Mesenchymal stem cell (in vitro differentiated cells and primary cell): Measurements from ENCODE around the gene COL8A2.

Experiments used
- DNase-seq: peaks from one replicate; pipeline ENCODE4 v3.0.0-alpha.2; 2013
- H2AFZ ChIP-seq: one replicate; pipeline ENCODE4 v1.6.1; 2013; ENCODE audit warnings: low read depth, mild to moderate bottlenecking, control low read depth, inconsistent platforms, low read length, moderate library complexity
- H2AK5ac ChIP-seq: 2 replicates; pipeline ENCODE4 v1.6.1; 2013; ENCODE audit warnings: low read length, moderate library complexity, mild to moderate bottlenecking, inconsistent platforms; ENCODE audit not compliant: severe bottlenecking
- H2BK120ac ChIP-seq: one replicate; pipeline ENCODE4 v1.6.1; 2013; ENCODE audit warnings: low read depth, mild to moderate bottlenecking, inconsistent platforms, low read length, moderate library complexity
- H2BK12ac ChIP-seq, 2 experiments: one replicate each; pipeline ENCODE4 v1.6.1; 2013; ENCODE audit warnings: inconsistent platforms in 2 of 2, low read length in 2 of 2, mild to moderate bottlenecking in 2 of 2, moderate library complexity in 2 of 2, control low read depth in 1 of 2
- H2BK15ac ChIP-seq: one replicate; pipeline ENCODE4 v1.6.1; 2013; ENCODE audit warnings: mild to moderate bottlenecking, low read depth, inconsistent platforms; ENCODE audit not compliant: poor library complexity, severe bottlenecking
- H2BK5ac ChIP-seq: 2 replicates; pipeline ENCODE4 v1.6.1; 2013; ENCODE audit warnings: low read depth, mild to moderate bottlenecking, low read length, control low read depth, inconsistent platforms; ENCODE audit not compliant: poor library complexity, severe bottlenecking
- H3K14ac ChIP-seq, 2 experiments: one replicate each; pipeline ENCODE4 v1.6.1; 2013; ENCODE audit warnings: inconsistent platforms in 2 of 2, low read length in 2 of 2, control low read depth in 1 of 2, mild to moderate bottlenecking in 1 of 2, moderate library complexity in 1 of 2
- H3K18ac ChIP-seq, 2 experiments: one replicate each; pipeline ENCODE4 v1.6.1; 2013; ENCODE audit warnings: inconsistent platforms in 2 of 2, low read length in 2 of 2, control low read depth in 1 of 2, low read depth in 1 of 2, mild to moderate bottlenecking in 1 of 2
- H3K23ac ChIP-seq, 2 experiments: one replicate each; pipeline ENCODE4 v1.6.1; 2013; ENCODE audit warnings: inconsistent platforms in 2 of 2, low read length in 2 of 2, mild to moderate bottlenecking in 2 of 2, moderate library complexity in 2 of 2, control low read depth in 1 of 2
- H3K27ac ChIP-seq: 2 replicates; pipeline ENCODE4 v1.5.1; 2013; ENCODE audit warnings: mild to moderate bottlenecking, moderate library complexity, low read length, control low read depth, inconsistent platforms; ENCODE audit not compliant: poor library complexity, severe bottlenecking
- H3K27me3 ChIP-seq, 2 experiments: 2 replicates each; pipeline versions ENCODE4 v1.6.1 to v1.7.0; 2013; ENCODE audit warnings: low read length in 2 of 2, mild to moderate bottlenecking in 2 of 2, moderate library complexity in 2 of 2, control low read depth in 1 of 2, inconsistent platforms in 1 of 2; ENCODE audit not compliant: control insufficient read depth in 1 of 2, insufficient read depth in 1 of 2
- H3K36me3 ChIP-seq, 2 experiments: 2 replicates each; pipeline versions ENCODE4 v1.6.1 to v1.7.0; 2013; ENCODE audit warnings: low read length in 2 of 2, control low read depth in 1 of 2, inconsistent platforms in 1 of 2, low read depth in 1 of 2, mild to moderate bottlenecking in 1 of 2; ENCODE audit not compliant: insufficient read depth in 2 of 2, control insufficient read depth in 1 of 2
- H3K4ac ChIP-seq, 2 experiments: one replicate each; pipeline ENCODE4 v1.6.1; 2013; ENCODE audit warnings: inconsistent platforms in 2 of 2, low read length in 2 of 2, mild to moderate bottlenecking in 2 of 2, moderate library complexity in 2 of 2, control low read depth in 1 of 2, low read depth in 1 of 2
- H3K4me1 ChIP-seq: 2 replicates; pipeline ENCODE4 v1.6.1; 2013; ENCODE audit warnings: low read depth, low read length, control low read depth; ENCODE audit not compliant: control insufficient read depth, insufficient read depth
- H3K4me2 ChIP-seq: 2 replicates; pipeline ENCODE4 v1.6.1; 2013; ENCODE audit warnings: low read length, mild to moderate bottlenecking, inconsistent platforms; ENCODE audit not compliant: poor library complexity, severe bottlenecking
- H3K4me3 ChIP-seq, 2 experiments: 2 replicates each; pipeline versions ENCODE4 v1.5.1 to v1.7.0; 2013; ENCODE audit warnings: low read length in 2 of 2, mild to moderate bottlenecking in 2 of 2, control low read depth in 1 of 2, low read depth in 1 of 2; ENCODE audit not compliant: insufficient read depth in 1 of 2
- H3K79me1 ChIP-seq: replicated peaks from 2 replicates; pipeline ENCODE4 v1.6.1; 2013; ENCODE audit warnings: mild to moderate bottlenecking, control low read depth, low read length, inconsistent platforms; ENCODE audit not compliant: poor library complexity, severe bottlenecking
- H3K9ac ChIP-seq: 2 replicates; pipeline ENCODE4 v1.7.0; 2013; ENCODE audit warnings: mild to moderate bottlenecking, low read length, moderate library complexity
- H3K9me3 ChIP-seq: 2 replicates; pipeline ENCODE4 v1.7.0; 2013; ENCODE audit warnings: mild to moderate bottlenecking, low read length; ENCODE audit not compliant: control insufficient read depth
- H4K8ac ChIP-seq: one replicate; pipeline ENCODE4 v1.6.1; 2013; ENCODE audit warnings: inconsistent platforms, mild to moderate bottlenecking, low read length, moderate library complexity
- H4K91ac ChIP-seq: one replicate; pipeline ENCODE4 v1.6.1; 2013; ENCODE audit warnings: mild to moderate bottlenecking, low read length, inconsistent platforms
- WGBS: methylation state at CpG from one replicate; pipeline ENCODE4 v1.1.7; 2013; ENCODE audit warnings: mixed read lengths; 5-methylcytosine and 5-hydroxymethylcytosine counted together

Gene COL8A2

DNA sequence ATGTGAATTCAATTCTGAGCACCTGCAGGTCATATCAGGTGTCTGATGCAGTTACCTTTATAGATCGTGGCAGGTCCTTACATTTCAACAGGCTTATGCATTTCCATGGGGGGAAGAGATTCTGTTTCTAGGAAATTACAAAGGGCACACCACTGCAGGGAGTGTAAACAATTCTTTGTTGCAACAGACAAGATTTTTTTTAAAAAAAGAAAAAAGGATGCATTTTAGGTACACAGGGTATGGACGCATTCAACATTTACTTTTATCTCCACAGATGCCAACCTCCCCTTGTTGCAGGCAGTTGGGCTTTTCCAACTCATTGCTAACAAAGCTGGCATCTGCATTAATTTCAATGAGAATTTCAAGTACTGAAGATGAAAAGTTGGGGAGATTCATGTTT, 54.7 kb downstream of the COL8A2 start:
- Histone ChIP-seq H3K23ac (no peak overlapping the region), H2BK12ac (no peak overlapping the region), H2BK15ac (no peak overlapping the region), H2BK5ac (no peak overlapping the region), H3K4me2 (no peak overlapping the region), H3K27me3 (no peaks in the 10 kb centered on the region), H3K14ac (no peak overlapping the region), H3K79me1 (no peaks in the 10 kb centered on the region), H2AFZ (no peak overlapping the region), H4K8ac (no peak overlapping the region), H2BK120ac (no peak overlapping the region), H3K4me1 (no peaks in the 10 kb centered on the region), H3K9ac (no peak overlapping the region), H3K27ac (no peak overlapping the region), H3K9me3 (no peaks in the 10 kb centered on the region), H3K18ac (no peak overlapping the region), H2AK5ac (no peak overlapping the region), H3K36me3 (no peaks in the 10 kb centered on the region), H3K4ac (no peak overlapping the region), H4K91ac (no peak overlapping the region), H3K4me3 (no peak overlapping the region)
- WGBS: 67% methylated on average over 1 of the region's 2 CpGs
- no peak for DNase-seq

DNA sequence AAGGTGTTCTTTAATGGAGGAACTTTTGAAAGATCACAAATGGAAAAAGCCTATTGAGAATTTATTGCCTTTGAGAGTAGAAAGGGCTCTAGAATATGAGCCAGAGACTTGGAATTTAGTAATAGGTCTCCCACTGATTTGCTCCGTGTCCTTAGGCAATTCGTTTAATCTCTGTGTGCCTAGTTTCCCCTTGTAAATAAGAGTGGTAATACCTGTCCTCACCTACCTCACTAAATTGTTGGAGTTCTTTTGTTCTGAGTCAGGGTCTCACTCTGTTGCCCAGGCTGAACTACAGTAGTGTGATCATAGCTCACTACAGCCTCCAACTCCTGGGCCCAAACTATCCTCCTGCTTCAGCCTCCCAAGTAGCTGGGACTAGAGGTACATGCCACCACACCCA, 56.2 kb downstream of the COL8A2 start:
- Histone ChIP-seq H3K4me1 (no peaks in the 10 kb centered on the region), H3K9me3 (no peaks in the 10 kb centered on the region), H3K18ac (no peak overlapping the region), H2AFZ (no peak overlapping the region), H4K91ac (no peak overlapping the region), H3K36me3 (no peaks in the 10 kb centered on the region), H2BK5ac (no peak overlapping the region), H3K27ac (no peak overlapping the region), H2BK12ac (no peak overlapping the region), H3K9ac (no peak overlapping the region), H3K27me3 (no peaks in the 10 kb centered on the region), H3K79me1 (no peaks in the 10 kb centered on the region), H2BK120ac (no peak overlapping the region), H3K14ac (no peak overlapping the region), H3K4me2 (no peak overlapping the region), H3K4ac (no peak overlapping the region), H3K23ac (no peak overlapping the region), H2AK5ac (no peak overlapping the region), H3K4me3 (no peak overlapping the region), H2BK15ac (no peak overlapping the region), H4K8ac (no peak overlapping the region)
- 85% methylated on average over 2 of the region's 2 CpGs for WGBS
- DNase-seq: no peak

DNA sequence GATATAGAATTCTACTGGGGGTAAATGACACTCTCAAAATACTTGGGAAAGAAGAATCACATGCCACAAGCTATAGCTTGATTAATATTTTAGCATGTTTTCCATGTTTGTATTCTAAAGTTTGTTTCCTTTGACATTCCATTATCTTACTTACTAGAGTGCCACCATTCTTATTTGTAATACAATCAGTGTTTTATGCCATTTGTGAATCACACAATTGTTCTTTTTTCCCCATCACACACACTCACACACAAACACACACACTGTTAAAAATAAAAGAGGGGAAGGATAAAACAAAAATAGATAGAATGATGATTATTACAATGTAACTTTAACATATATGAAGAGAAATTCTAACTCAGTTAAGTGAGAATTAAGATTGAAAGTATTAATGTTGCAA, 57.2 kb downstream of the COL8A2 start:
- no peak overlapping the region for H3K18ac ChIP-seq
- H2AFZ ChIP-seq: no peak overlapping the region
- H3K36me3 ChIP-seq: no peaks in the 10 kb centered on the region
- no peak overlapping the region for H2BK15ac ChIP-seq
- H3K4me2 ChIP-seq: no peak overlapping the region
- no peak overlapping the region for H2BK120ac ChIP-seq
- H3K27ac ChIP-seq: no peak overlapping the region
- no peaks in the 10 kb centered on the region for H3K79me1 ChIP-seq
- DNase-seq: no peak
- H3K23ac ChIP-seq: no peak overlapping the region
- H2AK5ac ChIP-seq: no peak overlapping the region
- H2BK12ac ChIP-seq: no peak overlapping the region
- H3K4ac ChIP-seq: no peak overlapping the region
- no peaks in the 10 kb centered on the region for H3K27me3 ChIP-seq
- no peak overlapping the region for H4K91ac ChIP-seq
- H2BK5ac ChIP-seq: no peak overlapping the region
- H3K4me3 ChIP-seq: no peak overlapping the region
- H3K14ac ChIP-seq: no peak overlapping the region
- no peak overlapping the region for H4K8ac ChIP-seq
- H3K9ac ChIP-seq: no peak overlapping the region
- no peaks in the 10 kb centered on the region for H3K9me3 ChIP-seq
- no peaks in the 10 kb centered on the region for H3K4me1 ChIP-seq

DNA sequence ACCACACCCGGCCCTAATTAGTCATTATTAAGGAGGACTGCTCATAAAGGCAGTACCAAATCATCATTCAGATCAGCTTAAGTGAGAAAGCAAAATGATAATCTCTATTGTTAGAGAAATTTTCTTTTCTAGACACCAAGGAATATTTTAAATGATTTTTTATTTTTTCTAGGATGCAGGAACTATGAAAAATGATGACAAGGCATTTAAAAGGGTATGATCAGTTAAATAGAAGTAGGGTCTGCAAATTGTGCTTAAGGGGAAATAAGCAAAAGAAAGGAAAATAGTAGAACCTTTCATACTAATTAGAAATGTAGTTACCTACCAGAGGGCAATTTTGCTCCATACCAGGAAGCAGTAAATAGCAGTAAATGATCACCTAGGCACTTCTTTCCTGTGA, 62.7 kb downstream of the COL8A2 start:
- no CpG with 5 or more reads among the region's 1 CpG for WGBS
- H3K79me1 ChIP-seq: no peaks in the 10 kb centered on the region
- H2AK5ac ChIP-seq: no peak overlapping the region

More for the DNA sequence above, 62.7 kb downstream of the COL8A2 start:
- Histone ChIP-seq H3K27me3 (no peaks in the 10 kb centered on the region), H2BK120ac (no peak overlapping the region), H3K9me3 (no peaks in the 10 kb centered on the region), H3K18ac (no peak overlapping the region), H3K14ac (no peak overlapping the region), H2BK15ac (no peak overlapping the region), H3K36me3 (peaks cover 0 to 11% of the 10 kb centered on the region in 2 experiments), H2AFZ (no peak overlapping the region), H3K4me2 (no peak overlapping the region), H3K9ac (no peak overlapping the region), H3K27ac (no peak overlapping the region), H4K8ac (no peak overlapping the region), H2BK12ac (no peak overlapping the region), H3K23ac (no peak overlapping the region), H3K4me3 (no peak overlapping the region), H2BK5ac (no peak overlapping the region), H4K91ac (no peak overlapping the region), H3K4me1 (no peaks in the 10 kb centered on the region), H3K4ac (no peak overlapping the region)
- DNase-seq: no peak
